GM18511 (cell line): Measurements from ENCODE around the gene FTH1.
"Not testable (repeated sequence)": the region's sequence is repeated elsewhere in the genome, so short reads cannot be mapped to it uniquely, and the experiment has no call there.

Experiments
- ATAC-seq: cut with Tn5 transposase; IDR thresholded peaks from one replicate; pipeline ENCODE4 v1.9.1; 2021; ENCODE audit warnings: mild to moderate bottlenecking, moderate library complexity; ENCODE audit not compliant: unreplicated experiment

FTH1 gene

DNA sequence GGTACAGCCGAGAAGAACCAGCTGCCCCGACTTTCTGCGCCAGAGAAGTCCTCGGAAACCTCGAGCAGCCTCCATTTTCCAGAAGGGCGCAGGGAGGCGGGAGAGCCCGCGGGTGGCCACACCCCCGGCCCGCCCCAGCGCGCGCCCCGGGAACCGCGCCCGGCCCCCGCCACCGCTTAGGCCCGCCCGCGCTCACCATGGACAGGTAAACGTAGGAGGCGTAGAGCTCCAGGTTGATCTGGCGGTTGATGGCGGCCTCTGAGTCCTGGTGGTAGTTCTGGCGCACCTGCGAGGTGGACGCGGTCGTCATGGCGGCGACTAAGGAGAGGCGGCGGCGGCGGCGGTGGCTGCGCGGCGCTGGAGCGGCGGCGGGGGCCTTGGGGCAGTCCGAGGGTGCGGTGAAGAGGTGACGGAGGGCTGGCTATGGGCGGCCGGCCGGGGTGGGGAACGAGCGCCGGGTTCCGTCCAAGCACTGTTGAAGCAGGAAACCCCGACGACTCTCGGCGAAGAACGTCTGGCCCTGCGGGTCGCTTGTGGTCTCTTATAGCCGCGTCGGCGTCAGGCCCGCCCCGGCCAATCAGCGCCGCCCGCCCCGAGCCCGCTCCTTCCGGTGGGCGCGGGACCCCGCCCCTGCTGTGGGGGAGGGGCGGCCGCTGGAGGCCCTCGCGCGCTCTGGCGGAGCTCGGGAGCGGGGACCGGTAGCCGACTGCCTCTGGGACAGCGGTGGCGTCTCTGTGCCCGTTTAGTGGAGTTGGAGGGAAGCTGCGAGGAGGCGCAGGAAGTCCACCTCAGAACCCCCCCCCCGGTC is at the start of gene FTH1:
Gene FTH1, minus strand, starts transcription at position 519 of the 808 bp plus-strand sequence. Its CDS starts 209 bp downstream, at position 310.
- ATAC-seq, result peak; percentile 59

GRCh38 chr11:62015615-62016014 is 48.2 kb upstream of the FTH1 start:
- ATAC-seq, result no peak

DNA sequence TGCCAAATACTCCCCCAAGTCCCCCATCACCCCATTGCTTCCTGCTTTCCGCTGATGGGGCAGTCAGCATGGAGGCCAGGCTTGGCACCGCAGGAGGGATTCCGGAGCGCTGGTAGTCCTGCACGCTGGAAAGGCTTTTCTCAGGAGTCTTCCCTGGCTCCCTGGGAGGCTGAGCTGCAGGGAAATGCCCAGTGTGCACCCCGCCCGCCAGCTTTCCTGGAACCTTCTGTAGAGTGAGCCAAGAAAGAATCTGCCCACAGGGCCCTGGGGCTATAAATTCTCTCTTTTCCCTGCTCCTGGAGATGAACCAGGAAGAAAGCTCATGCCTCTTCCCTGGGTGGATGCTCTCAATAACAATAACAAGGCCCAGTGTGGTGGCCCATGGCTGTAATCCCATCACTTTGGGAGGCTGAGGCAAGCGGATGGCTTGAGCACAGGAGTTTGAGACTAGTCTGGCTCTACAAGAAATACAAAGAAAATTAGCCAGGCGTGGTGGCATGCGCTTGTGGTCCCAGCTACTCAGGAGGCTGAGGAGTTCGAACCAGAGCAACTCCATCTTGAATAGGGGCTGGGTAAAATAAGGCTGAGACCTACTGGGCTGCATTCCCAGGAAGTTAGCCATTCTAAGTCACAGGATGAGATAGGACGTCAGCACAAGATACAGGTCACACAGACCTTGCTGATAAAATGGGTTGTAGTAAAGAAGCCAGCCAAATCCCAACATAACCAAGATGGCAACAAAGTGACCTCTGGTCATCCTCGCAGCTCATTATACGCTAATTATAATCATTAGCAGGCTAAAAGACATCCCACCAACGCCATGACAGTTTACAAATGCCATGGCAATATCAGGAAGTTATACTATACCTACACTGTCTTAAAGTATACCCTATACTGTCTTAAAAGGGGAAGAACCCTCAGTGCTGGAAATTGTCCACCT is 46.4 kb upstream of the FTH1 start:
- ATAC-seq, result no peak

GRCh38 chr11:62012832-62013461 is 45.5 kb upstream of the FTH1 start:
- no peak for ATAC-seq

DNA sequence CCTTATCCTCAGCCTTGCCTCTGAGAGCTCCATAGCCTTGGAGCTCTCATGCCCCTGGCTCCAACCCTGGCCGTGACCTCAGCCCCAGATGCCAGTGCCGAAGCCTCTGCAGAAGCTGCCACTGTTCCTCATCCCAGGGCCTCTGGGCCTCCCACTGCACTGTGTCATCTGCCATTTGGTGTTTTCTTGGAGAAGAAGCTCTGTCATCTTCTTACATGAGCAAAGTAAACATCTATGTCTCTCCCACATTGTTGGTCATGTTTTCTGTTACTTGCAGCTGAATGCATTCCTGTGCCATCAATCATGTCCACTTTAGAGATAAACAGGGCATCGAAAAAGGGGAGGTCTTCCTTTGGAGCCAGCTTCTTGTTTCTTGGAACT is 45.0 kb upstream of the FTH1 start:
- ATAC-seq, result no peak

DNA sequence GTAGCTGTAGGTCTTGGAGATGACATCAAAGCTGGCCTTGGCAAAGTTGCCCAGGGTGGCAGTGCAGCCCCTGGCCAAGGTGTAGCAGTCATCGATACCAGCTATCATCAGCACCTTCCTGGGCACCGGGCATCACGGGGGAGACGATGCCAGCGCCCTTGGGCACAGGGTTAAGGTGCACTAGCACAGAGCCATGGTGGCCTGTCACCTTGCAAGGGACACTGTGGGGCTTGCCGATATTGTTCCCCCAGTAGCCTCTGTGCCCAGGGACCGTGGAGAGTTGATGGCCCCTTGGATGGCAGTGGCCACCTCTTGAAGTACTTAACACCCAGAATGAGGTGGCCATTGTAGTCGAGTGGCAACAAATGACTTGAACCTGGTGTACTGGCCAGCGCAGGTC is 44.4 kb upstream of the FTH1 start:
- no peak for ATAC-seq

- no peak for ATAC-seq
Observed at GRCh38 chr11:62010935-62011528, 43.6 kb upstream of the FTH1 start.

- ATAC-seq, result no peak
Observed at GRCh38 chr11:62008193-62008592, 40.8 kb upstream of the FTH1 start.

DNA sequence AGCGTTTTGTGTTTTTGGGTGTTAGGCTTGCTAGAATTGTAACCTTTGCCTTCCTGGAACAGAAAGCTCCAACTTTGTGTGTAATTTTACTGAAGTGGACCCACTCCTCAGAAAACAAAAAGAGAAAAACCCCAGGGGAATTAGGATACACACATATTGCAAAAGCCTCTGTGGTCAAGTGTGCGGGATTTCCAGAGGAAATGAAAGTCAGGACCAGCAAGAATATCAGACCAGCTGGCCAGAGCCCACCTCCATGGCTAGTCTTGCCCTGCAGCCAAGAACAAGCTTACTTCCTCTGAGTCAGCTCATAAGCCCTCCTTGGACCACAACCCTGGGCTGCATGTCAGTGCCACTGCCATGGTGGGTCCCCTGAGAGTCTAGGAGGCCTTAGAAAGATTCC is 37.0 kb upstream of the FTH1 start:
- peak; percentile 52 for ATAC-seq

GRCh38 chr11:62002283-62002682 is 34.8 kb upstream of the FTH1 start:
- ATAC-seq, result not testable (repeated sequence)

DNA sequence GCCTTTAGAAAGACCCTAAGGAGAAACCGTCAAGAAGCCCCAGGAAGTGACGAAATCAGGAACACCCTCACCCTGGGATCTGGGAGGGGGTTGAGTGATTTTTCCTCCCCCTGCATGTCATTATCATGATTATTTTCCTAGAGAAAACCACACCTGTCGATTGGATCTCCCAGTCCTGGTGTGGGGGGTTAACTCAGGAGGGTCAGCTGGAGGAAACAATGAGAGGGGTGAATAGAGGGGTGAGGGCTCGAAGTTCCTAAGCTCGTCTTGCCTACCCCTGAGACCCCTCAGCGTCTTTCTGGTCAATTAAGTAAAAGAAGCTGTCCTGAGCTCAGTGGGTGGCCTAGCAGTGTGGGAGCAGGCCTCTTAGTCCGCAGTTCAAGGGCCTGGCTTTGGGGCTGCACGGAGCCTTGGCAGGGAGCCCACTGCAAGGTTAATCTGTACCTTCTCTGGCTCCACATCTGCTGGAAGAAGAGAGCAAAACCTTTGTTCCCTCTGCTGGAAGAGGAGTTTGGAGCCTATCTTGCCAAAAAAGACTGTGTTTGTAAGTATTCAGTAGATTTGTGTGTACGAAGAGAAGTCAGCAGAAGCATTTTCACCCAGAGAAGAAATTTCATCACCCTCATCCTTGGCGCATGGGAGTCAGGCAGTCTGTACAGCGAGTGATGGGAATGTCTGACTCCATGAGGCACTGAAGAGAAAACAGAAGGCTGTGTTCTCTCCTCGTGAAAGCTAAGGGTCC is 34.2 kb upstream of the FTH1 start:
- ATAC-seq, result no peak

GRCh38 chr11:62000539-62001446 is 33.4 kb upstream of the FTH1 start:
- no peak for ATAC-seq

DNA sequence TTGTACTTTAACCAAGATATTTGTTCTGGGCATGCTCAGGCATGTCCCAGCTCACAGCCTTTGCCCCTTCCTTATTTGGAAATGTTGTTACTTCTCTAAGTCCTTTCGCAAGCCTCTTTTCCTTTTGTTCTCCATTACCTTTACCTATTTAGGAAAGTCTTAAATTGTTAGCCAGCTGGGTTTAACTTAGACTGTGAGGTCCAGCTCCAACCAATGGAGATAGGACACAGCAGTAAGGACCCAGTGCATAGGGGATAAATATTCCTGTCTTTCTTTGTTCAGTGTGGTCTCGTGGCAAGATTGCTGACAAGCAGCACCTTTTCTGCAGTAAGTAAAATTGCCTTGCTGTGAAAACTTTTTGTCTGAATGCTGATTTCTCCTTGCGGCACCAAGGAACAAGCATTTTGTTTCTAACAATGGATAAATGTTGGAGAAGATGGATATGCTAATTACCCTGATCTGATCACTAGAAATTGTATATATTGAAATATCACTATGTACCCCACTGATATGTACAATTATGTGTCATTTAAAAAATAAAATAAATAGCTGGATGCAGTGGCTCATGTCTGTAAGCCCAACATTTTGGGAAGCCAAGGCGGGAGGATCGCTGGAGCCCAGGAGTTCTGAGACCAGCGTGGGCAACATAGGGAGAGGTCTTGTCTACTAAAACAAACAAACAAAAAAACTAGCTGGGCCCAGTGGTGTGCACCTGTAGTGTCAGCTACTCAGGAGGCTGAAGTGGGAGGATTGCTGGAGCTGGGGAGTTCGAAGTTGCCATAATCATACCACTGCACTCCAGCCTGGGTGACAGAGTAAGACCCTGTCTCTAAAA is 31.9 kb upstream of the FTH1 start:
- ATAC-seq, result no peak

- no peak for ATAC-seq
Observed at GRCh38 chr11:61996933-61997332, 29.5 kb upstream of the FTH1 start.

- ATAC-seq, result no peak
Observed at GRCh38 chr11:61994981-61995380, 27.5 kb upstream of the FTH1 start.

GRCh38 chr11:61985869-61986268 is 18.4 kb upstream of the FTH1 start:
- no peak for ATAC-seq

DNA sequence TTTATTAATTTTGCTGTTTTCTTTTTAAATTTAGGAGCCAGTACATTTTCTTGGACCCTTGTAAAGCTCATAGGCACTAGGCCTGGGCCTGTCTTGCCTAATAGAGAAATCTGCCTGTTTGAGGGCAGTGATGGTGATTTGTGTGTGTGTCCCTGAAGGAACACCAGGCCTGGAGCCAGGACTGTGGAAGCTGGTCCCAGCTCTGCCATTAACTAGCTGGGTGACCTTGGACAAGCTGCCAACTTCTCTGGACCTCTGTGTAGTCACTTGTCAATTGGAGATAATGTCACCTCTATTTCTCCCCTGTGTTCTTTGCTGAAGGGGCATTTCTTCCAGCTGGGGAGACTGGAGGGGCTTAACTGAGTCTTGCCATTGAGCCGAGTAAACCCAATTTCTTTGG is 16.0 kb upstream of the FTH1 start:
- no peak for ATAC-seq

DNA sequence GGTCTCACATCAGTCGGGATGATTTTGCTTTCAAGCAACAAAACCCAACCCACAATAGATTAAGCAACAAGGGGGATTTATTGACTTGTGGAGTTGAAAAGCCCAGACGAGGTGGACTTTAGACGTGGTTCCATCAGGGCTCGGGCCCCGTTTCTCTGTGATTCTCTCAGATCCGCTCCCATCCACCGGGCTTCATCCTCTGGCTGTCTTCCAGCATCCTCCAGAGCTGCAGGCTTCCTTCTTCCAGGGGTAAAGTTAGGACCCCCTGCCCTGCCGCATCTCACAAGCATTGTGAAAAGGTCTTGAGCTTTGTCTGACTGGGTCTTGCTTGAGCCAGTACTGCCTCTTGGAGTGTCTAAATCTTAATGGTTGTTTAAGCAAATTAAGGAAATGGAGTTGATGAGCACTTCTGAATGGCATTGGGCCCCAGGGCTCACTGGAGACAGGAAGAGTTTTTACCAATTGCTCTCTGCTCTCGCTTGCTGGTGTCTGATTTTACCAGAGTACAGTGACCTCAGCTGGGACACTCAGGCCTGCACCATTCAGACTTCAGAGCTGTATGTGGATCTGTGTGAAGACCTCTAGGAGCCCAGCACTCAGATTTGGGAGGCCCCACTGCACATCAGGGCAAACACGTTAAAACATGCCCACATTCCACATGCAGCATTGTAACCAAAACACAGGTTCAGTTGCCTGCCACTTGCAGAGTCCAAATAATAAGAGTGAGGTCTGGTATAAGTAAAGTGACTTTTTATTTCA is 13.5 kb upstream of the FTH1 start:
- ATAC-seq, result no peak
